NCI-H774 (cell line): ENCODE results near the gene GIPC2.
A peak's percentile ranks its signal among the peaks of the same experiment; 100 is the strongest.

Experiments used
- DNase-seq: peaks from one replicate; lab custom pipeline; 2025; lab: John Stamatoyannopoulos, UW

Gene GIPC2

GRCh38 chr1:78145105-78145580 lies 99.4 kb downstream of the GIPC2 start:
- DNase-seq: peak; percentile 35

- DNase-seq: no peak
Observed at GRCh38 chr1:78146205-78146771, 100.5 kb downstream of the GIPC2 start.

- no peak for DNase-seq
Observed at GRCh38 chr1:78147031-78147430, 101.3 kb downstream of the GIPC2 start.

DNA sequence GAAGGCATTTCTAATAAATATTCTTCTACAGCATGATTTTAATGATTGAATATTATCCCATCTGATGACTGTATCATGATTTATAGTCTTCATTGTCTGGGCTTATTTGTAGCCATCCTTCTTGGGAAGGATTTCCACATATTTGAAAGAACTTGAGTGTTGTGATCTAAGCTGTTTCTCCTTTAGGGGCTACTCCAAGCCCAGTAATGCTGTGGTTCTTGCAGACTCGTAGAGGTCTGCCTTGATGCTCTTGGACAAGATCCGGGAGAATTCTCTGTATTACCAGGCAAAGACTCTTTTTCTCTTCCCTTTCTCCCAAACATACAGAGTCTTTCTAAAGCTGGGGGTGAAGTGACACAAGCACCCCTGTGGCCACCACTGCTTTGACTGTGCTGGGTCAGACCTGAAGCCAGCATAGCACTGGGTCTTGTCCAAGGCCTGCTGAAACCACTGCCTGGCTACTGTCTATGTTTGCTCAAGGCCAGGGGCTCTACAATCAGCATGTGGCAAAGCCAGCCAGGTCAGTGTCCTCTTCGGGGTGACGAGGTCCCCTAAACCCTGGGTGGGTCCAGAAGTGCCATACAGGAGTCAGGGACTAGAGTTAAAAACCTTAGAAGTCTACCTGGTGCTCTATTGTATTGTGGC lies 107.4 kb downstream of the GIPC2 start:
- DNase-seq: no peak

- DNase-seq: no peak
Observed at GRCh38 chr1:78155121-78155520, 109.4 kb downstream of the GIPC2 start.

GRCh38 chr1:78156805-78157521 lies 111.2 kb downstream of the GIPC2 start:
- no peak for DNase-seq

DNA sequence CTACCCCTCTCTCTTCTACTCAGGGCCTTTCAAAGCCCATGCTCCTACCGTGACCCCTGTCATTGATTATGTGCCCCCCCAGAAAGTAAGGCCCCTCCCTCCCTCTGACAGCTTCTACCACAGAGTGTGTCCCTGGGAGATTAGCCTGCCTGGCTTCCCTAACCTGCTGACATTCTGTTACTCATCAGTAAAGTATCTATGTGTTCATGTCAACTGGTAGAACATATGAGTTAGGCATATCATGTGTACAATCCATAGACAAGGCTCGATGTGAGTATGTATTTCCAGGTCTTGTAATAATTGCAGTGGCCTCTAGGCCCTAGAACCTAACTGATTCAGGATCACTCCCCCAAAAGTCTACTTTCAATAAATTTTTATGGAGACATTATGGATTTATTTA lies 120.0 kb downstream of the GIPC2 start:
- no peak for DNase-seq

- DNase-seq: no peak
Observed at GRCh38 chr1:78168306-78168705, 122.5 kb downstream of the GIPC2 start.

GRCh38 chr1:78170859-78171258 lies 125.1 kb downstream of the GIPC2 start:
- DNase-seq: no peak

- no peak for DNase-seq
Observed at GRCh38 chr1:78171736-78172590, 126.2 kb downstream of the GIPC2 start.

DNA sequence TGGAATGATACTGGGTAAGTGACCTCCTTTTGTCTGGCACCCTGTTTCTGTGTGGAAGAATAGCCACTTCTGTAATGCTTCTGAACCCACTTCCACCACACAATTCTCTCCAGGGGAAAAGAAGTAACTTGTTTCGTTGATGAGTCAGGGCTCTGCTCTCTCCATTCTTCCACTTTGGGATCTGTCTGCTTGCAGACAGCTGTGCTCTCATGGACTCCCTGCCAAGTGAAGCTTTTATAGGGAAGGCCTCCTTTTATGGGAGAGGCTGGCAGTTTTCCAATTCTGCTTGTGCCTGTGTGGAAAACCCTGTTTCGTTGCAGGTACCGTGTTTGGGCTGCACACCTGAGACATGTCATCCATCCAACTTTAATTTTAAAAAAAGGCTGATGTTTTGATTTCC lies 130.7 kb downstream of the GIPC2 start:
- DNase-seq: peak; percentile 11

- DNase-seq: no peak
Observed at GRCh38 chr1:78177708-78178270, 132.0 kb downstream of the GIPC2 start.

DNA sequence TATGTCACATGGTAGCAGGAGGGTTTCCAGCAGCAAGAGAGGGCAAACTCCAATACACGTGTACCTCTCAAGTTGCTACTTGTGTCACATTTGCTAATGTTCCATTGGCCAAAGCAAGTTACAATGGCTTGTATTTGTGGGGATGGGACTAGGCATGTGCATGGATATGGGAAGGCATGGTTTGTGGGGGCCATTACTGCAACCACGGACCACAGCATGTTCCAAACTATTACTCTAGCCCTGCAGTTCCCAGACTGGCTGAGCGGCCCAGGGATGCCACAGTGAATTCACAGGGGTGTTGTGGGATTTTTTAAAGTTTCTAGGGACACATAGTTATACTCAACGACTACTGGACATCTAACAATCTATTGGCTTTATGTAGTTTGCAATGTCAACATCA lies 133.1 kb downstream of the GIPC2 start:
- DNase-seq: no peak

- DNase-seq: no peak
Observed at GRCh38 chr1:78184460-78185072, 138.8 kb downstream of the GIPC2 start.
